Measurements from ENCODE around the gene RNF169.

Gene RNF169, protein sequence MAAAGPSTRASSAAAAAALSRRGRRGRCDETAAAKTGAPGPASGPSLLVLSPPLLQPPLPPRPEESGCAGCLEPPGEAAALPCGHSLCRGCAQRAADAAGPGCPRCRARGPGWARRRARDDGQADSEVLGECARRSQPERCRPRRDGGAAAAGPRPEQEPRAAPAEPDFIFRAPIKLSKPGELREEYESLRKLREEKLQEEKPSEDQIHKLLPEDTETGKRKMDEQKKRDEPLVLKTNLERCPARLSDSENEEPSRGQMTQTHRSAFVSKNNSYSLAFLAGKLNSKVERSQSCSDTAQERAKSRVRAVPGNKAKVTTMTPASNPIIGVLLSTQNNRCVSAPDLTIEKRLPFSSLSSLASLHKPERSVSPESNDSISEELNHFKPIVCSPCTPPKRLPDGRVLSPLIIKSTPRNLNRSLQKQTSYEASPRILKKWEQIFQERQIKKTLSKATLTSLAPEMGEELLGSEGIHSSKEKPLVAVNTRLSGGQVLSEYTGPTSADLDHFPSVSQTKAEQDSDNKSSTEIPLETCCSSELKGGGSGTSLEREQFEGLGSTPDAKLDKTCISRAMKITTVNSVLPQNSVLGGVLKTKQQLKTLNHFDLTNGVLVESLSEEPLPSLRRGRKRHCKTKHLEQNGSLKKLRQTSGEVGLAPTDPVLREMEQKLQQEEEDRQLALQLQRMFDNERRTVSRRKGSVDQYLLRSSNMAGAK

DNA sequence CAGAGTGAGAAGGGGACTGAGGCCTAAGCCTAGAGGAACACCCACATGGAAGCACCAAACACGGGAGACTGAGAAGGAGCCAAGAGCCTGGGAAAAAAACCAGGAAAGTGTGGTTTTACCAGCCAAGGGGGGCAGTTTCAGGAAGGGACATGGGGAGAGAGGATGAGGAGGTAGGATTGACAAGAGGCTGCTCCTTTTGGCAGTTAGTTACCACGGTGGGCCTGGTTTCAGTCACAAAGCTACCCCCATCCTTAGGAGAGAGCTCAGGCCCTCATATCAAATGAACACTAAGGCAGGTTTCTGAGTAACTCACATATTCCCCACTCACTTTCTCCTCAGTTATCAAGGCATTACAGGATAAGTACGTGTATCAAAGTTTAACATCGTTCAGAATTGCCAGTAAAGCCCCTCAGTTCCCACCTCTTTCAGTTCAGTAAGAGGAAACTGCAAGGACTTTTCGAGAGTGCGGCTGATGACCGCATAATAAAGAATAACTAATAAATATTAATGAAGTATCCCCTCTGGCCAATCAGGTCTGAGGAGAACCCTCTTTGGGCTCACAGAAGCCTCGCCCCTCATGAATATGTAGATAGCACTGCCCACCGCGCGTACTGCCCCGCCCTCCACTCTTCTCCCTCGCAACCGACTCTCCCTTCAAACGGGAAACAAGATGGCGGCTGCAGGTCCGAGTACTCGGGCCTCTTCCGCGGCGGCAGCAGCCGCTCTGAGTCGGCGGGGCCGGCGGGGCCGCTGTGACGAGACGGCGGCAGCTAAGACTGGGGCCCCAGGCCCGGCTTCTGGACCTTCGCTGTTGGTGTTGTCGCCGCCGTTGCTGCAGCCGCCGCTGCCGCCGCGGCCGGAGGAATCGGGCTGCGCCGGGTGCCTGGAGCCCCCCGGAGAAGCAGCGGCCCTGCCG is at the start of gene RNF169:
Gene RNF169, plus strand, starts transcription at position 639 of the 916 bp plus-strand sequence. Its CDS starts 32 bp downstream, at position 671.
- peak; percentile 97 for DNase-seq (ENCODE audit: low spot score)

DNA sequence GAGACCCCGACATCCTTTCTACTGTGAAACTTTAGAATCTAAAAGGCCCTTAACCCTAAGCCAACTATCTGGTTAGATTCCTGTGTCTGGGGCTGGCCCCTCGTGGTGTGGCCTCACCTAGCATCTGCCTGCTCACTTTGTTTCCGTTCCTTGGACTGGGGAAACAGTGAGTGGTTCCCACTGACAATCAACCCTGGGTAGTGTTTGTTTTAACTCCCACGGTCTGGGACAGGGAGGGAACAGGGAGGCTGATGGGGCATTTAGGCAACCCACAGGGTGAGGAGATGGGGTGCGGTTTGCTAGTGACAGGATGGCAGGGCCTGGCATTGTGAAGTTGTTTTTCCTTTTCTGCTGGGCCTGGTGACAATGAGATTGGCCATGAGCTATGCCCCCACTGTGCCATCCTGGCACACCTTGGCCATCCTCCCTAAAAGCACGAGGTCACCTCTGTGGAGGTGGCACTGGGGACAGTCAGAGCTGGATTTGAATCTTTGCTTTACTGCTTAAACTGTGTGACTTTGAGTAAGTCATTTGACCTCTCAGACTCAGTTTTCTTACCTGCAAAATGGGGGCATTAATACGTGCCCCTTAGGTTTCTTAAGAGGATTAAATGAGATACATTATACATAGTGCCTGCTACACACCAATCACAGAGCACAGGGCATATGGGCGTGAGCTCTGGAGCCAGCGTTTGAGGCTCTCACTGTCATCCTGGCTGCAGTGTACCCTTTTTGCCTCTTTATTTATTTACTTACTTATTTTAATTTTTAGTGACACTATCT is 48.8 kb upstream of the RNF169 start:
- DNase-seq (ENCODE audit: low spot score), result no peak

DNA sequence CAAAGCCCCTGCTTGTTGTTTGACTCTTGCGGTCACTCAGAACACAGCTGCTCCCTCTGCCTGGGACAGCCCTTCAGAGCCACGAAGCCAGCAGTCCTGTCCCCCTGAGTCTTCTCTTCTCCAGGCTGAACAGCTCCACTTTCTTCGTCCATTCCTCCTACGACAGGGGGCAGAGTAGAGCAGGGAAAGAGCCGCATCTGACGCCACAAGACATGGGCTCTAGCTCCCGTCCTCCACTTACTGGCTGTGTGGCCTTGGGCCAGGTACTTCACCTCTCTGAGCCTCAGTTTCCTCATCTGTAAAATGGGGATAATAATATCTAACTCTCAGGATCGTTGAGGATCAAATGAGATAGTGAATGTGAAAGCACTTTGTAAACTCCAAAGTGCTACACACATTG is 47.3 kb upstream of the RNF169 start:
- no peak for DNase-seq (ENCODE audit: low spot score)

DNA sequence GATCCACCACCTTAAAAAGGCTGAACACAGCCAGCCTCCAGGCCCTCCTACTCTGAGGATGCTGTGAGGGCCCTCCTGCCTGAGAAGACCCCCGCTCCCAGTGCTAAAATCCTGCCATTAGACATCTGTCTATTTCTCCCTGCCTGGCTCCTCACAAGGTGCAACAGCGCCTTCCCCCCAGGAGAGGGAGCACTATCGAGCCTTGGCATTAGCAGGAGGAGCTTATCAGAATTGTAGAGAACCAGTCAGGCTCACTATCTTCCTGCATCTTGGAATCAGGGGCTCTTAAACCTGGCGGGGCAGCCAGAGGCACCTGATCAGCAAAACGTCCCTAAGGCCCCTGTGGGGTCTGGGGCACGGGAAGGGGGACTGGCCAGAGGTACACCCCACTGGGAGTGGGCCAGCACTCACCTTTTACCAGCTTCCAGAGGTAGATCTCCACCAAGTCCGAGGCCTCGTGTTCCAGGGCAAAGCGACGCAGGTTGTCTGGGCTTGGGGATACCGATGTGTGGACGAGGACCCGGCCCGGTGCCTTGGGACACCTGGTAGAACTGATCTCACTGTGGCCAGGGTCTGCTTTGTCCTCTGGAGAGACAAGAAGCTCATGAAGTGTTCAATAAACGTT is 46.2 kb upstream of the RNF169 start:
- DNase-seq (ENCODE audit: low spot score), result peak; percentile 71

DNA sequence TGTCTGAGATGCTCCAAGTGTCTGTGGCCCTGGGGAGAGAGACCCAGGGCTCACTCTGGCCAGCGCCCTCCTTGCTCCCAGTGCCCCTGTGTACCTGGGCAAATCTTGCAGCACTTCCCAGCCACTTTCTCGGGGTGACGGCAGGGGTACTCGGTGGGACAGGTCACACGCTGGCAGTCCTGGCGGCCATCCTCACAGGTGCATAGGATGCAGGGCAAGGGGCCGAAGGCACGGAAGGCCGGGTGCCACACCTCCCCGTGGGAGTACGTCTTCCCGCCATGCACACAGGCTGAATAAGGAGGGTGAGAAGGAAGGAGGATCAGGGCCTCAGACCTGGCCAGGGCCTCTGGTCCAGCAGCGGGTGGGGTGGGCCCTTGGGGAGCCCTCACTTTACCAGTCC is 45.4 kb upstream of the RNF169 start:
- DNase-seq (ENCODE audit: low spot score), result no peak

DNA sequence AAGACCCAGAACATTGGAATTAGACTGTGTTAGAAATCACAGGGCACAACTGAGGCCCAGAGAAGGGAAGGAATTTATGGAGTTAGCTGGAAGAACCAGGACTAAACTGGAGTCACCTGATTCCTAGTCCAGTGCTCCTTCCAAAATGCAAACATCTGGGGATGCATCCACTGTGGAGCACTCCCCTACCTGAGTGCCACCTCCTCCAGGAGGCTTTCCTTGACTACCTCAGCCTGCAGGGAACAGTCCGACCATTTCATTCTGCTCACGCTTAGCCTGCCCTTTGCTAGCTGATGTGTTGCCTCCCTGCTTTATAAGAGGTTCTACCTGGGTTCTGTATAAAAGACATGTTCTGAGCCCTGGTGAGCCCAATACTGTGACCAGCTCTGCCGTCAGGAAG is 41.5 kb upstream of the RNF169 start:
- no peak for DNase-seq (ENCODE audit: low spot score)

DNA sequence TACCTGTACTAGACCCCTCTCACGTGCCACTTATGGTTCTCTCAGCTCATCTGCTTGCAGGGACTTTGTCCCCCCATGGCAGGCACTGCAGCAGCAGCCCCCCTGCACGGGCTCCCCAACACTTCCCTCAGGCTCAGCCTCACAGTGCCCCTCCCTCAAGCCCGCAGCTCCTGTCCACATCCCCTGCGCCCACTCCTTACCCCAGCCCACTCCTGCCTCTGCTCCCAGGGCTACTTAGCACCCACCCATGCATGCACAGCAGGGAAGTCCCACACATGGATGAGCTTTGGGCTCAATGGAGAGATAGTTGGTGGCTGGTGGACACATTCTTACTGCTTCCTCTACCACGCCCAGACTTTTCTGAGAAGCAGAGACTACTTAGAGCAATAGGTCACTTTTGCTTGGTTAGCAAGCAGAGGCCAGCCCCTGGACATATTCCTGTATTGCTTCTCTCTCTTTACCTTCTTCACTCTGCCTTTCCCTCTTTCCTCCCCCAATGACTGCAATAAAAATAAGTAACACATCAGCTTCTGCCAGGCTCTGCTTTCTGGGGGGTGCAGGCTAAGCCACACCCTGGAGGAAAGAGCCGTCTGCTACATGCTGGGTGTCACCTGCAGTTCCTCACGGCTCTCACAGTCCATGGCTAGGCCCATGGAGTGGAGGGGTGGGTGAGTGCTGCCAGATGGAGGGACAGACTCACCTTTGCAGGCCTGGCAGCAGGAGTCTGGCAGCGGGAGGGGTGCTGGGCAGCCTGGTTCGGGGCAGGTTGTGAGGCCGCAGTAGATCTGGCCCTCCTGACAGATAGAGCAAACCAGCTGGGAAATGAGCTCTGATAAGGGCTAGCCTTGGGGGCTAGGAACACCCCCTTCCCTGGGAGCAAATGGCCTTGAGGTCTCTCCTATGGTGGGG is 40.8 kb upstream of the RNF169 start:
- no peak for DNase-seq (ENCODE audit: low spot score)

DNA sequence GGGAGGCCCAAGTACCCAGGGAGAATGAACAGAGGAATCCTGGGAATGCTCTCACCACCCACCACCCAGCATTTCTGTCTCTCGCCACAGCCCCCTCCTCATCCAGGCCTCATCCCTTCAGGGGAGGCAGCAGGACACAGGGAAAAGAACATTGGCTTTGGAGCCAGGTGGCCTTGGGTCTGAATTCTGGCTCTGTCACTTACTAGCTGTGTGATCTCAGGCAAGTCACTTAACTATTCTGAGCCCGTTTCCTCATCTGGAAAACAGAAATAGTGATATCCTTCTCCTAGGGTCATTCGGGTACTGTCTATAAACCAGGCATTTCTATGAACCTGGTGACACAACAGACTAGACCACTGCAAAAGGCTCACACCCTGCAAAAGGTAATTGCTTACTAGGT is 39.5 kb upstream of the RNF169 start:
- DNase-seq (ENCODE audit: low spot score), result no peak

DNA sequence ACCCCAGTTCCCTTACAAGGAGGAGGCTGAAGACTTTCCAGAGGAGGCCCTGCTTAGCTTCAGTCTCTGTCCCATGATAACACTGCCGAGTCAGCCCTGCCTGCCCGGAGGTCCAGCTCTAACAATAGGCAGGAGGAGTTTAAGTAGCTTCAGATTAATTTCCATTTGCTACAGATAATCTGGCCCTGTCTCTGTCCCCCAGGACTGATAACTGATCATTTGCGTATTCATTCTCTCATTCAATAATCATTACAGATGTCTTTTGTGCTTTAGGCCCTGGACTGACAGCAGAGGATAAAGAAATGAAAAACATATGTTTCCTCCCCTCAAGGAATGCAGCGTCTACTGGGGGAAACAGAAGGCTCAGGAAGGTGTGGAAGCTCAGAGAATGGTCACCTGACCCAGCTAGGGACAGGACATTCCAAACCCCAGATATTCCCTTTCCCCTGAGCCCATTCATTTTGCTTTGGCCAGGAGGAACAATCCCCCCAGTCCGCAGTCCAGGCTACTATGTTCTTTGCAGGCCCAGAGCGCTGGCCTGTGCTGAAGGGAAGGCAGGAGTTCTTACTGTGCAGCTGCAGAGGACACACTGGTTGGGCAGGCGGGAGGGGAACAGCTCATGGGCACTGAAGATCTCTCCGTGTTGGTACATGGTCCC is 38.2 kb upstream of the RNF169 start:
- no peak for DNase-seq (ENCODE audit: low spot score)

DNA sequence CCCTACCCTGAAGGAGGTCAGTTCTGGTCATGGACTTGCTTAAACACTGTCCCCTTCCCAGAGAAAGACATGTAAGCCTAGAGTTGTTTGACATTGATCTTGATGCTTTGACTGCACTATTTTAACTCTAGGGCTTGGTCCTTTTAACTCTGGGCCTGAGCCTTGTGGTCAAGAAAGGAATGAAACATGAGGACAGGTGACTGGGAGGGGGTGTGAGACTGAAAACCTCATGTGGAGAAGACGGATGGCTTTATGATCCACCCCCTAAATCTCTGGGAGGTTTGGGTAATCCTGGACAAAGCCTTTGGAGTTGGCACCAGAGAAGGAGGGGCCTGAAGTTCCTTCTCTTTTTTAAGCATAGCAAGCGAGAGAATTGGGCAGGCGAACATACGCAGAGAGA is 35.0 kb upstream of the RNF169 start:
- DNase-seq (ENCODE audit: low spot score), result no peak

DNA sequence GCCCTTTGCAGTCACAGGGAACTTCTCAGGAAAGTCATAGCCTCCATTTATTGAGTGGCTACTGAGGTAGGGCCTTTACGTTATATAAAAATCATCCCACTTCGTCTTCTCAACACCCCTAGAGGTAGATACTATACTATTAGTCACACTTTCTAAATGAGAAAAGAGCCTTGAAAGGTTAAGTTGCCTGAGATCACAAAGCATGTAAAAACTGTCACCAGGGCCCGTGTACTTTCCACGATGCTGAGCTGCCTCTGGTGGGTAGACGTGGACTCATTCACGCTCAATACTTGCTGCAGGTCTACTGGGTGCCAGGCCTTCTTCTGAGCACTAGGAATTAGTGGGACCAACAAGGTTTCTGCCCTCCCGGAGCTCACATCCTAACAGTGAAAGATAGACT is 33.7 kb upstream of the RNF169 start:
- no peak for DNase-seq (ENCODE audit: low spot score)

DNA sequence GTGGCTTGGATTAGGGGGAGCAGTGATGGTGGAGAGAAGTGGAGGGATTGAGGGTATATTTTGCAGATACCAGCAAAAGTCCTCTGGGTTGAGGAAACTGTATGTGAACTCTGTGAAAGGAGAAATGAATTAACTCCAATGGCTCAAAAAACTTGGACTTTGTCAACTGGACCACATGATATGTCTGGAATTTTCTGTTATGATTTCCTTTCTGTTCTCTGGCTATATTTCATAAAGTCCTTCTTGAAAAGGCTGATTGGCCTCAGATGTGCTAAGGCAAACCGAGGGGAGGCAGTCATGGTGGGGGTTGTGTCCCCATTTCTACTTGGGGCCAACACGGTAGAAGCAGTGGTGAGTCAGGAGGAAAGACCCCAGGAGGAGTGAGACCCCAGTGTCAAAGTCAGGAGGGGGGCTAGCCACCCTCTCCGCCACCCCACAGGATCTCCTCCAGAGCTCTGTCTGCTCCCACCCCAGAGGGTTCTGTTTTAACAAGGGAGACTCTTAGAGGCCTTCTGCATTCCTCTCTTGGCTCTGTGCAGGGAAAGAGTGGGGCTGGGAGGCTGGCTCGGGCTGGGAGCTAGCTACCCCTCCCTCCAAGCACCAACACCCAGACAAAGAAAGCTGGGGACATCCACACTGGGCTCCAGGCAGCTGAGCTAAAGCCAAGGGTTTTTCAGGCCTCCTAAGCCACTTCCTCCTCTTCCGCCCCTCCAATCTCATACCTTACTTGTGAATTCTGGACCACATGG is 31.3 kb upstream of the RNF169 start:
- no peak for DNase-seq (ENCODE audit: low spot score)

DNA sequence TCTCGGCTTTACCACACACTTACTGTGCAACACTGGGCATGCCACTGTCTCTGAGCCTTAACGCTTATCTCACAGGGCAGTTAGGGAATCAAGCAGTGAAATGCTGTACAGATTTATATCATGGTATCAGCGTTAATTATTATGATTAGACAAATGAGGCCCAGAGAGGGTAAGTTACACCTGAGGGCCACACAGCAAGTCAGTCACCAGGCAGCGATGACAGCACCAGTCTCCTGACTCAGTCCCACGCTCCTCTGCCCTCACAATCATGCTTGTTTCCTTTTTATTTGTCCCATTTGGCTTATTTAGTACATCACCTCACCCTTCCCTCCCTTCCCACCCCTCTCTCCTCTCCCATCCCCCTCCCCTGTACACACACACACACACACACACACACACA is 29.6 kb upstream of the RNF169 start:
- DNase-seq (ENCODE audit: low spot score), result no peak

DNA sequence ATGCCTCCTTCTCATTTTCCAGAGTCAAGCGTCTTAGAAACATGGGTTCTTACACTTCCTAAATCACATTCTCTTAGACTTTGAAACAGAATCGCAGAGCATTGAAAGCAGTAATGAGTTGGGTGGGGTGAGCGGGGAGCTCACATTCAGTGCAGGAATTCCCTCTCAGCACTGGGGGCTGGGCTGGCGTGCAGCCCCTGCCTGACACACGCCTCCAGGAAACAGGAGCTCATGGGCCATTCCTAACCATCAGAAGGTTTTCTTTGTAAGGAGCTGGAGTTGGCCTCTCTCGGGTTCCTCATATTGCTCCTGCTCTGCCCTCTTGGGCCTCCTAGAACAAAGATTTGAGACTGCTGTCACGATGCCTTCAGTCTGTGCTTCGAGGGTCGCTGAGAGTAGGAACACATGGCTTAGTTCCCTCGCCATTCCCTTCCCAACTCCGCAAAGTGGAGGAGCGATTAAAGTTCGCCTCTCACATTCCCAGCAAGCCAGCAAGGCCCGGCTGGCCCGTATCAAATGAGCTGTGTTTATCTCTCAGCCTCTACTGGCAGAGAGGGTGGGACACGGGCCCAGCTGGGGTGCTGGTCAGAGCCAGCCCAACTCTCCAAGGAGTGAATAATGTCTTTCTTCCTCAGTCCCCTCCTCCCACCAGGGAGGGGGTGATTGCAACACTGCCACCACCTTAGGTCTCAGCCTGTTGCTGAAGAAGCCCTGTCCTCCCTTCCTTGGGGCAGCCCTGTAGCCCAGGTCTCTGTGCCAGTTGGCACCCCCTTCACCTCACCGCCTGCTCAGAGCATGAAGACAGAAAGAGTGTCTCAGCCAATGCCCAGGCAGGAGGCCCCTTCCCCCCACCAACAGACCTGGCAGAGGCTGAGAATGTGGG is 27.8 kb upstream of the RNF169 start:
- no peak for DNase-seq (ENCODE audit: low spot score)

DNA sequence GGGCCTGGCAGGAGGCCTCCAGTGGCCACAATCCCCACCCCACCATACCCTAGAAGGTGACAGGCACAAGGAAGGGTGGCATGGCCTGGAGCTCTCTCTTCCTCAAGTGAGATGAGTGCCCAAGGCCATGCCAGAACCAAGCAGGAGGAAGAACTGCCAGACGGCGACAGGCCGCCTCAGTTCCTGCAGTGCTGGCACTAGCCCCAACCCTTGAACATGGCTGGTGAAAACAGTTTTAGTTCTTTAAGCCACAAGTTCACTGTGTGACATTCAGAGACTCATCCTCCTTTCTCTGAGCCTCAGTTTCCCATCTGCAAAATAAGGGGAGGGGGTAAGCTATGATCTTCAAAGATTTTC is 27.2 kb upstream of the RNF169 start:
- DNase-seq (ENCODE audit: low spot score), result no peak

DNA sequence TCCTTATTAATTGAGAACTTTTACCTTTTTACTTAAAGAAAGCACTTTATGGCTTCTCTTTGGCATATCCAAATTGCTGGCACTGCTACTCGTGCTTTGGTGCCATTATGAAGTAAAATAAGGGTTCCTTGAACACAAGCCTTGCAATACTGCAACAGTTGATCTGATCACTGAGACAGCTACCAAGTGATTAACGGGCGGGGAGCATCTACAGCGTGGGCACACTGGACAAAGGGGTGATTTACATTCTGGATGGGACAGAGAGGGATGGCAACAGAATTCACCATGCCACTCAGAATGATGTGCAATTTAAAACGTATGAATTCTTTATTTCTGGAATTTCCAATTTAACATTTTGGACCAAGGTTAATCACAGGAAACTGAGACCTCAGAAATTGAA is 25.1 kb upstream of the RNF169 start:
- no peak for DNase-seq (ENCODE audit: low spot score)

DNA sequence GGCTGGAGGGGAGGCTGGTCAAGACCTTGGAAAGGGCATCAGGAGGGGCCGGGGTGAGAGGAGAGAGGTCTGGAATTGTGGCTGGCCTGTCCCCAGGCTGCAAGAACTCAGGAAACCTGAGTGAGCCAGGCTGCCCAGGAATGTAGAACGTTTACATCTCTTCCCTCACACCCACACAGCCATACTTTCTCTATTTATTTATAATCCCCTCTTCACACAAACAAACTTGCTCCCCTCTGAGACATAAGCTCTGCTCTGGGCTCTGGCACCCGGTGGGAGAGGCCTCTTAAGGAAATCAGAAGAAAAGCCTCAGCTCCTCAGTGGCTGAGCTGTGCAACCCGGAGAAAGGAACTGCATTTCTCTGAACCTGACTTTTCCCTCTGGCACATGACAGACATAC is 22.9 kb upstream of the RNF169 start:
- DNase-seq (ENCODE audit: low spot score), result no peak

All from kidney tubule cell (primary cell).